ENCODE data around the gene ZRANB1.
"Not testable (repeated sequence)": the region's sequence is repeated elsewhere in the genome, so short reads cannot be mapped to it uniquely, and the experiment has no call there.

The ZRANB1 gene

DNA sequence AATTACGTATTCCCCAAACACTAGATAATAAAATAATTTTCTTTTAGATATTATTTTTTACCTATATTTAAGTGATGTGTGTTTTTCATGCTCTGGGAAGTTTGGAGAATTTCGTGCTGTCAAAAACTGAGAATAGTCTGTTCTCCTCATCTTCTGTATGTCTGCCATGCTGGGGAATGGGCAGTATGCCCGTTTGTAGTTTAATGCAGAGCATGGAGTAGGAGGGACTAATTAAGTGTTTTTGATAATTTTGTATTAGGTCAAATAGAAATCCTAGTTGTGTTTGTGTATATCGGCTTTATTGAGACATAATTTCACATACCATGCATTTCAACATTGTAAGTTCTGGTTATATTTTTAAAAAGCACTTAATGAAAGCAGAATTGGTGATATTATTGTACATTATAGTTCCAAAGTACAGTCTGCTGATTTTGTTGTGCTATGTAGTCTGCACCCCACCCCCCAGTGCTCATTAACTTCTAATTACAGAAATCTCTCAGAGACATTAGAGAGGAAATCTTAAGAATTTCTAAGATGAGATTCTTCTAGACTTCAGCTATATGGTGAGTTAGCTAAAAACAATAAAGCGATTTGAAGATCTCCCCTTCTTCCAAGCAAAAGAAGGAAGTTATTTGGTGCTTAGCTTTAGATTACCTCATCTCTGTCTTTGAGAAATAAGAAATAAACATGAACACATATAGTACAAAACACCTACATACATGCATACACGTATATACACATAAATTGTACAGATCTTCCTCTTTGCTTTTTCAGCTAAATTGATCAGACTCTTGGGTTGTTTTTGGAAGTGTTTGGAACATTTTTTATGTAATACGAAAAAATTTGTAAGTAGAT lies 22.2 kb downstream of the ZRANB1 start:
- no peak for DNase-seq (ENCODE audit: low spot score)

DNA sequence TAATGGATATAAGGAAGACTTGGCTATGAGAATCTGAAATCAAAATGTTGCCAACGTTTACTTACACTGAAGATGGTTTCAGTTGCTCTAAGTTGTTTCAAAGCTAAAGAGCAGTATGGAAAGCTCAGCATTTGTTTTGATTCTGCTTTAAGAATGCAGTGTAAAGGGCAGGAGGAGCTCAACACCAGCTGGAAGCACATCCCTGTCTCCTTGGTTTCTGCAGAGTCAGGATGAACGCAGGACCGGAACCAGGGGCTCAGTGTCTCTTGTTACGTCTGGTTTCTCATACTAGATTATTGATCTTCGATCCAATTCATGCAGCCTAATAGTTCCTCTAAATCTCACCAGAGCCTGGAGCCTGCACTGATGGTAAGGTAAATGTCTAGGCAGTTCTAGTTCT lies 24.1 kb downstream of the ZRANB1 start:
- no peak for DNase-seq (ENCODE audit: low spot score)

DNA sequence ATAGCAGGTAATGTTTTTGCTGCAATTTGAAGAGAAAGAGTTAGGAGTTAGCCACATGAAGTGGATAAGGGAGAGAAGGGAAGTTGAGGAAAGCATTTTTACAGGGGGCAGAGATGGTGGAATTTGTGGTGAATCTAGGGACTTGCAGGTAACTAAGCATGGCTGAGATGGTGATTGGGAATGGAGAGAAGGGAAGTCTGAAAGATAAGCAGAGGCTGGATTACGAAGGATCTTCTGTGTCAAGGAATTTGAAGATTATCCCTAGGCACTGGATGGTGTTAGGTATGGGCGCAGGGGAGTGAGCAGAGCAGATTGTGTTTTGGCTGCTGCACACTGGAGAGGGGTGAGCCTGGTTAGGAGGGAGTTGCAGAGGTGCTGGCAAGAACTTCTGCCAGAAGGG lies 25.3 kb downstream of the ZRANB1 start:
- no peak for DNase-seq (ENCODE audit: low spot score)

DNA sequence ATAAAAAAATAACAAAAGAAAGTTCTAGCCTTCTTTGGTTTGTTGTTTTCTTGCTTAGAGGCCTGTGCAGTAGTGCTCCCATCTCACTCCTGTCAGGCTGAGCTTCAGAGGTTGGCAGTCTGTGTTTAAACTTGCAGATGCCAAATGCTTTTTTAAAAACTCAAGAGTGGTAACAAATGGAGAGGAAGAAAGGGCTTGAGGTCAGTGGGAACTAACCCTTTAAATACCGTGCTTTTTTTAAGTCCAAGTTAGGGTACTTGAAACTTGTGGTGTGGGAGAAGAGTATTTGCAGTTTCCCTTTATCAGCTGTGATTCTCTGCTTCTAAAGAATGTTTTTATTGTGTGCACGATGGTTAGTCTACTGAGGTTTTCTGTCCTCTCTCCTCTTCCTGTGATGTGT lies 29.4 kb downstream of the ZRANB1 start:
- no peak for DNase-seq (ENCODE audit: low spot score)

DNA sequence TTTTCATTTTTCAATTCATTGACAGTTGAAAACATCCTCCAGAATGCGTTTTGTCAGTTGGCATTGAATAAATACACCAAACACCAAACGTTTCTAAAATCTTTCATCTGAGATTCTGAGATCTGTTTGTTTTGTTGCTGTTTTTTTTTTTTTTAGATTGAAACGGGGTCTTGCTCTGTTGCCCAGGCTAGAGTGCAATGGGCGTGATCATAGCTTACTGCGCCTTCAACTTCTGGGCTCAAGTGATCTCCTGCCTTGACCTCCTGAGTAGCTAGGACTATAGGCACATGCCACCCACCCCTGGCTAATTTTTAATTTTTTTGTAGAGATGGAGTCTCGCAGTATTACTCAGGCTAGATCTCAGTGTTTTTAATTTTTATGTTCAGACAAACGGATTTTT lies 30.7 kb downstream of the ZRANB1 start:
- no peak for DNase-seq (ENCODE audit: low spot score)

DNA sequence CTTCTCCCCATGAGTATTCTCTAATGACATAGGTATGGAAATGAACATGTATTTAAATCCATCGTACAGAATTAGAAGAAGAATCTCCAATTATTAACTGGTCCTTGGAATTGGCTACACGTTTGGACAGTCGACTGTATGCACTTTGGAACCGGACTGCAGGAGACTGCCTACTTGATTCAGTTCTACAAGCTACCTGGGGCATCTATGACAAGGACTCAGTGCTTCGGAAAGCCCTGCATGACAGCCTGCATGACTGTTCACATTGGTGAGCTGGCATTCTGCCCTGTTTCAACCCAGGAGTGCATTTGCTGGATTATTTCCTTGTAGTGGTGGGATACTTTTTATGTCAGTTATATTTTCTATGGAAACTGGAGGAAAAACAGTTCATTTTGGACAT lies 32.2 kb downstream of the ZRANB1 start:
- DNase-seq (ENCODE audit: low spot score), result no peak

DNA sequence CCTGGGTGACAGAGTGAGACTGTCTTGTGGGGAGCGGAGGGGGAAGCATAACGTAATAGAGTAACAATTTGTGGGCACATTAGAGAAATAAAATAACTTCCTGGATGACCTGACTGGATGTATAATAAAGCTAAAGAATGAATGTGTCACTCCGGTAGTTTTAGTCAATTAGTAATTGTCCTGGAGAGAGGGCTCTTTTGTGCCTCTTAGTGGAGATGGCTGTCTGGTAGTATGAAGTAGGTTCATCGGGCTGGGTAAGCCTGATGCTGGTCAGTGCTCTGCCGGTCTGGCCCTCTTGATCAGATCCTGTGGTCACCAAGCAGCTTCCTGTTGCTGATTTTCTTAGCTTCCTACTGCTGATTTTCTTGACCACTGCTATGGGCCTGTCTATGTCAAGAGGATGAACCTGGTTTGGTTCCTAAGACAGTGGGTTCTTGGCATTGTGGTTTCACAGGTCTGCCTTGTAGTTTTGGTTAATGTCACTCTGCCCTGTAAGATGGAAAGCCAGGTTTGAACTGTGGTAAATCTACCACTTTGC lies 34.1 kb downstream of the ZRANB1 start:
- DNase-seq (ENCODE audit: low spot score), result no peak

DNA sequence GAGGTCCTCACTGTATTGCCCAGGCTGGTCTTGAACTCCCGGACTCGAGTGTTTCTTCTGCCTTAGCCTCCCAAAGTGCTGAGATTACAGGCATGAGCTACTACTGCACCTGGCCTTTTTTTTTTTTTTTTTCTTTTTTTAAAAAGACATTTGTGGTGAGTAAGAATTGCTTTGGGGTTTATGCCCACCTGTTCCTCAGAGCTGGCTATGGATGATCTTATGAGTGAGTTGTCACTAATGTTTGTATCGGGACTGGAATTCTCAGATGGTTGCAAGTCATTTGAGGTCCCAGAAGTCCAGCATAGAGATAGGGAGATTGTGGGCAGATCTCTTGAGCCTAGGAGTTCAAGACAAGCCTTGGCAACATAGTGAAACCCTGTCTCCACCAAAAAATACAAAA lies 35.2 kb downstream of the ZRANB1 start:
- DNase-seq (ENCODE audit: low spot score), result no peak

DNA sequence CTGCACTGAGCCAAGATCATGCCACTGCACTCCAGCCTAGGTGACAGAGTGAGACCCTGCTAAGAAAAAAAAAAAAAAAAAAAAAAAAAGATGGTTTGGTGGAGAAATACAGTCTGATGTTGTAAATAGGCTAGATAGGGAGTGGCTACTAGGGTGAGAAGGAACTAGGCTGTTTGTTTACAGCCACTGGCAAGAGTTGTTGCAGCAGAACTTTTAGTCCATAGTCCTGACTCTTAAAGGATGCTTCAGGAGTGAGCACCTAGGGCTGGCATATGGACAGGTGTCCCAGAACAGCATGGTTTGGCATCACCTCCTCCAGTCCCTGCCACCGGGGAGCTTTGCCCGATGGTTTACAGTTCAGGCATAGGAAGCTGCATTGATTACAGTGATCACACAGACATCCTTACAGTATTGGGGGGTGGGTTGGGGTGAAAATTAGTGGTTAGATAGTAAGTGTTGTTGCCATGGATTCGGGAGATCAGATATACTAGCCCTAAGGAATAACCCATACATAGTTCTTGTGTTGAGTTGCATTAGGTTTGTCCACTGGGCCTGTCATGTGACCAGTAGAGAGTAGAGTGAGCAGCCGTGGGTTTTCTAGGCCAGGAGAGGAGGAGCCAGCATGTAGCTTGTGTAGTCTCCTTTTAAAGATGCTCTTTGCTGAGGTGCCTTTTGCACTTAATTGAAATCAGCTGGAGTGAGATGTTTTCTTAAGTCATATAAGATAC lies 35.9 kb downstream of the ZRANB1 start:
- no peak for DNase-seq (ENCODE audit: low spot score)

DNA sequence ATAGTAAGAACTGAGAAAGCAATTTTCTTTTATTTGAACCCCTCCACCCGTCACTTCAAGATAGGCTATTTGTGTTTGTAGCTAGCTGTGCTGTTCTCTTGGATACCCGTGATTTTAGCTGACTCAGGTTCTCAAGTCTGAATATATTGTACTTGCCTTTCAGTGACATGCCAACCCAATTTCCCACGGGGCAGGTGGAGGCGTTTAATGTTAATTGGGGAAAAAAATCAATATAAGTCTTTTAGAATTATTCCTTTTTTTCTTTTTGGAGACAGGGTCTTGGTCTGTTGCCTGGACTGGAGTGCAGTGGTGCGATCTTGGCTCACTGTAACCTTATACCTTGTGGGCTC lies 36.4 kb downstream of the ZRANB1 start:
- no peak for DNase-seq (ENCODE audit: low spot score)

DNA sequence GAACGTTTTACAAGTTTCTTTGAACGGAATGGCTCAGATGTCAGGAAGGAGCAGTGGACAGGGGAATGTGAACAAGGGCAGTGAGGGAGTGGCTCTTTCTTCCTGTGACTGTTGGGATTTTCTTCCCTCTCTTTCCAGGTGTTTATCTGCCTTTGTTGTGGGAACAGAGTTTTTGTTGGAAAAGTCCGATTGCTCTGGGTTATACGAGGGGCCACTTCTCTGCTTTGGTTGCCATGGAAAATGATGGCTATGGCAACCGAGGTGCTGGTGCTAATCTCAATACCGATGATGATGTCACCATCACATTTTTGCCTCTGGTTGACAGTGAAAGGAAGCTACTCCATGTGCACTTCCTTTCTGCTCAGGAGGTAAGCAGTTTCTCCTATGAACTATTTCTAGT lies 41.4 kb downstream of the ZRANB1 start:
- no peak for DNase-seq (ENCODE audit: low spot score)

DNA sequence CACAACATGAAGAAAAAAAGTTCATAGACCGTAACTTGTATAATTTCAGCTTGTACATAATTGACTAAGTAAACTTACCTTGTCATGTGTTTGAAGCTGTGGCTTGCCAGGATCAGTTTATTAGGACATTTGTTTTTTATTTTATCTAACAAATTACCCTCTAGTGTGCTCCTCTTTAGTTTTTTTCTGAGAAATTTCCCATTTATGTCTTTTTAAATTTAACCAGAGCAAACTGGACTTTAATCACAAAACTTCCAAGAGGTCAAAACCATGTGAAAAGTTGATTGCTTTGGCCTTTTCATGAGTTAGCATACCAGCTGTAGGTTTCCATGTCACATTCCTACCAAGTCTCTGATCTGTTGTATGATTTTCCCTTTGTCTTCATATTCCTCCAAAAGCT lies 42.5 kb downstream of the ZRANB1 start:
- DNase-seq (ENCODE audit: low spot score), result no peak

DNA sequence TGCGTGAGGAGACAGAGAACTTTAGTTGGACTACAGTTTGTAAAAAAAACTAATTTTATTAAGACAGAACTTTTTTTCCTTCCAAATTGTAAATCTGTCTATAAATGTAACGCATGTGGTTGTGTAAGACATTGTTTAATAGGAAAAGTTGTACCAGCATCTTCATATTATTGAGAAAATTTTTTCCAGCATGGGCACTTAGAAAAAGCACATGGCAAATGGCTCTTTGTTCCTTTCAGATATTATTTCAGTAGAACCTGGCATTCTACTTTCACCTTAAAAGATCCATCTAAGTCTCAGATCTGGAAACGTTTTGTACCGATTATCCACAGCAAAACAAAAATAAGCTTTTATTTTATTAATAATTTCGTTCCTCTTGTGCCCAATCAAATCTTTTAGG lies 43.2 kb downstream of the ZRANB1 start:
- no peak for DNase-seq (ENCODE audit: low spot score)

DNA sequence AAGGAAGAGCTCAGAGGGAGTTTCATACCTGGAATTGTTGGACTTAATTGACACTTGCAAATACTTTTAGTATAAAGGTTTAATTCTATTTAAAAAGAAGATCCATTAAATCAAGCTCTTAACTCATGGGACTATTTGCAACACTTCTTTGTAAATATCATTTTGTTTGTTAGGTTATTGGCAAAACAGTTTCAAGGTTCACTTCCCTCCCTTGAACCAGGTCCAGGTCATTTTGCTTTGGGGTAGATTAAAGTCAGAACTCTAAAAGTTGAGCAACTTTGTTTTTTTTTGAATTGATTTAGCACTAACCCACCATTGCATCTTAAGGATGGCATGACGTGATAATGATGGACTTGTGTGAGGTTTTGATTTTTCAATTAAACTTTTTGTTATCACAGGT lies 45.9 kb downstream of the ZRANB1 start:
- DNase-seq (ENCODE audit: low spot score), result no peak

DNA sequence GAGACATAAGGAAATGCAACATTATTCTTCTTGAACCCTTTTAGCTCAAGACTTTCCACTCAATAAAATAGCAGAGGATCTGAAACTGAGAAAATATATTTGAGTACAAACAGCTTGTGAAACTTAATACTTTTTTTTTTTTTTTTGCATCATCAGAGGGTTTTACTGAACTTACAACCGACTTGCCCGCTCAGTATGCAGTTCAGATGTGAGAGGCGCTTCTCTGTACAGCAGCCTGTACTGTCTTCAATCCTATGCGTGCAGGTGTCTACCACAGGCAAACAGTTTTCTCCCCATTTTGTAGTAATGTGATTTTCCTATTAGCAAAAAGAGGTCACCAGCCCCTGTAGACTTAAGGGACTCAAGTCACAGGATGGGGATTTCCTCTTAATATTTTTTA lies 46.8 kb downstream of the ZRANB1 start:
- DNase-seq (ENCODE audit: low spot score), result not testable (repeated sequence)

DNA sequence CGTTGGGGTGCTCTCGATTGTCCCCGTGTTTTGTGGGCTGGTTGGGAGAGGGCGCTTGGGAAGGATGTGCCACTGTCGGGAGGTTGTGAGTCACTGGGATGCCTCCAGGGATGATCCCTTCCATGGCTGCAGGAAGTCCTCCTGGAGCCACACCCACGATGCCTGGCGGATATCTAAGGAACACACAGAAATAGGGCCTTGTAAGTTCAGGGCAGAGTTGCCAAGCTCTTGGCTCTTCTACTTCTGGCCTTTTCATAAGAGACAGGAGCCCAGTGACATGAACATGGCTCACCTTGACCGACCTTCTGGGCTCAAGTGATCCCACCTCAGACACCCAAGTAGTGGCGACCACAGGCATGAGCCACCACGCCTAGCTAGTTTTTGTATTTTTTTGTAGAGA lies 47.6 kb downstream of the ZRANB1 start:
- no peak for DNase-seq (ENCODE audit: low spot score)

DNA sequence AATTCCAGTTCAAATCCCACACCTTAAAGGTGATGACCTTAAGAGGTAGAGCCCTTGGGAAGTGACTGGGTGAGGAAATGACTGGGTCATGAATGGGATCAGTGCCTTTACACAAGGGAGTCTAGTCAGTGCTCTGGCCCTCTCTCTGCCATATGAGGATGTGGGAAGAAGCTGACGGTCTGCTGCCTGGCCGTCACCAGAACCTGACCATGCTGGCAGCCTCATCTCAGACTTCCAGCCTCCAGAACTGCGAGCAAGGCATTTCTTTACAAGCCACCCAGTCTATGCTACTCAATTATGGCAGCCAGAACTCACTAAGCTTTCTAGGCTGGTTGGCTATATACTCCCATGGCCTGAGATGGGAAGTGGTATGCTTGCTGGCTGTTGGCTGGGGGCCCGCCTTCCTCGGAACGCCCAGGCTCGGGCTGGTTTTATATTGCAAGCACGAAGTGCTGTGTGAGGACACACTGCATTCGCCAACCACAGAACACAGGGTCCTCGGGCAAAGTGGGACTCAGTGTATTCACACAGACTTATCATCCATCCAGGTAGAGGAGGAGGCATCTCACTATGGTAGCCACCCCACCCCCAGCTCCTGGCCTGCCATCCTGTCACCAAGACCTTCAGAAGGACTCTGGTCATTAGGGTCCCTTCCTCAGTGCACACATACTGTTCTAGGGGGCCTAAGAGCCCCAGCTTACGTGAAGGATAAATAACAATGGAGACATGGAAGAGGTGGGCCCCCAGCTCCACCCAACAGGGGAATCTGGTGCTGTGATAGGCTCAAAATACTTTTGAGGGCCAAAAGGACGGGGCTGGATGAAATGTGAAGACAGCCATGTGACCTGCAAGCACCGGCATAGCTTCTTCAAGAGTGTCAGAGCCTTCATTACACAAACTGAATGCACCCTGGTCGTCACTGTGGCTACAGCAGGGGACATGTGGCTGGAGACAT lies 49.0 kb downstream of the ZRANB1 start:
- no peak for DNase-seq (ENCODE audit: low spot score)

DNA sequence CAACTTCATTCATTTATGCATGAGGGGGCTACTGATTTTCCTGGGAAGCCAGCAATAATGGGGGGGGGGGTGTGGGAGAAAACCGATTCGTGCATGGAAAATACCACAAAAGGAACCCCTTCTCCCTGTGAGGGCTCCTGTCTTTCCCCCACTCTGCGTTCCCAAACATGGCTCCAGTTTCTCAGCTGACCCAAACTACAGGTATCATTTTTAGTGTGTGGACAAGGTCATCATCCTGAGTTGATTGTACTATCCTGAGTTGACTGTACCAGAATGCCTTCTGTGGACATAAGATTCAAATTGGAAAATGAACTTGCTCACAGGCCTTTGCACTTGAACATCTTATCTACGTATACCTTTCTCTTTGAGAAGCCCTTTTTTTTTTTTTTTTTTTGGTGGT lies 49.9 kb downstream of the ZRANB1 start:
- no peak for DNase-seq (ENCODE audit: low spot score)

DNA sequence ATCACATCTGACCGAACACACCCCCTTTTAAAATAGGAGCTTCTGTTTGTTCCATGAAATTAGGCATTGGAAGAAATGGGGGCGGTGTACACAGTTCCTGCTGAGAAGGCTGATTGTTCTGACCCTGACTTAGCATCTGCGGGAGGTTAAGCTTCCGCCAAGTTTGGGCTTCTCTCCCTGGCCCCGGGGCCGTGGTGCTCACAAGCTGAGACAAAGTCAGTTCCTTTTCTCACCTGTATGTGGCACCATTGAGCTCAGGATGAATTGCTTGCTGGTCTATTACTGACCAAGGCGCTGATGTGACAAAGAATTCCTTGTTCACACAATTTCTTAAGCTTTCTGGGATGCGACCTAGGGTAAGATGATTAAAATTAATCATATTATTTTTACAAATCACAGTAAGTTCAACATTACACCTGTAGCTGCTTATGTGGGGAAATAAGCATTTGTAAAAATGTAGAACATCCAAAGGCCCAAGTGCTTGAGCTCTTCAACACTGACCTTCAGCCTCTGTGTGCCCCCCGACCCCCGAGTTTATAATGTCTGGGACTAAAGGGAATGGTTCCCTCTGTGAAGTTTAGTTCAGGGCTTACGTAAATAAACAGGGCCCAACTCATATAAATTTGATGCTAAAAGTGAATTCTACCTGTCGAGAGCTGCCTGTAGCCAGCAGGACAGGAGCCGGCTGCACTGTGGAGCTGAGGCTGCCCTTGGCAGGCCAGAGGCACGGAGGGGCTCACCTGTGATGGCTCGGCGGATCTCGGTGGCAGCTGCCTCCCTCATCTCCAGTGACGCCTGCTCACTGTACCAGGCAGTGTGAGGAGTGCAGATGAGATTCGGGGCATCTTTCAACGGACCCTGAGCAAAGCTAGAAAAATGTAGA lies 50.8 kb downstream of the ZRANB1 start:
- peak; percentile 67 for DNase-seq (ENCODE audit: low spot score)

DNA sequence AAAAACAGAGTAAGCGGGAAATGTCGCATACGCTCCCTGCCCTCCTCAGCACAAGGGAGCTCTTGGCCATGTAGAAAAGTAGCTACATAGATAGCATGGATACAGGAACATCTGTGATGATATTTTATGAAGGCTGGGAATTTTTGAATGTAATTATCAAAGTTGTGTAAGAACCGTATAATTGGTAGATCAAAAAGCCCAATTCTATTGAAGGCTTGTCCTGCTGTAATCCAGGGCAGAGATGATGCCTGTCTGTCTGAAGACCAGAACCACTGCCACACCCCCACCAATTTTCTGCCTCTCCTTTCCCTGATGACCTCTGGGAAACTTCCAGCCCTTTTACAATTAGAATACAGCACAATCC lies 51.4 kb downstream of the ZRANB1 start:
- no peak for DNase-seq (ENCODE audit: low spot score)

DNA sequence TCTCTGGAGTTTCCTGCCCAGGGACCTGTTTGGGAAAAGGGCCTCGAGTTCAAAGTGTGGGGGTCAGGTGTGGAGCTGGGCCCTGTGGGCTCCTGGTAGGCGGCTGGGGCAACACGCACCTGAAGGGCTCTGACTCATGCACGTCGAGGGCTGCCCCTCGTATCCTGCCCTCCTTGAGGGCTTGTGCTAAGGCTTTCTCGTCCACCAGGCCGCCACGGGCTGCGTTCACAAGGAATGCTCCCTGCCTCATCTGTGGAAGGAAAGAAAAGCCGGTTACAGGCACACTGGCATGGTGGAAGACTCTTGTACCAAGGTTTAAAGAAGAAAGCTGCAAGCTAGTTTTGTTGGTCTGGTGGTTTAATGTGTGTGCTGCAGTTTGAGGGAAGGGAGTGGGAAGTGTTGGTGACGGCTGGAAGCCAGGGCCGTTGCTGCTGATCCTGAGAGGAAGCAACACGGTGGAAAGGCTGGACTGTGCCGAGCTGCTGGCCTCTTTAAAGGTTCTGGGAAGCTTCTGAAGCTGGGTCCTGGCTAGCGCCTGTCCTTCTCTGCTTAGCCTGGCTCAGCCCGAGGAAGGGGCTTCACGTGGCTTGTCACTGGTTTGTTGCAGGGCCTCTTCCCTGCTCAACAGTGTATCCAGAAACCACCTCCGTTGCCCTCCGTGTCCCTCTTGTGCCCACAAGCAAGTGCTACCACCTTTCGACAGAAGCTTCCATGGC lies 52.0 kb downstream of the ZRANB1 start:
- no peak for DNase-seq (ENCODE audit: low spot score)

Data from hematopoietic multipotent progenitor cell treated with erythropoietin and hydrocortisone succinate and interleukin-3 and kit ligand, for 15 days (in vitro differentiated cells).